ENCODE measurements around the gene GIMD1.

DNA sequence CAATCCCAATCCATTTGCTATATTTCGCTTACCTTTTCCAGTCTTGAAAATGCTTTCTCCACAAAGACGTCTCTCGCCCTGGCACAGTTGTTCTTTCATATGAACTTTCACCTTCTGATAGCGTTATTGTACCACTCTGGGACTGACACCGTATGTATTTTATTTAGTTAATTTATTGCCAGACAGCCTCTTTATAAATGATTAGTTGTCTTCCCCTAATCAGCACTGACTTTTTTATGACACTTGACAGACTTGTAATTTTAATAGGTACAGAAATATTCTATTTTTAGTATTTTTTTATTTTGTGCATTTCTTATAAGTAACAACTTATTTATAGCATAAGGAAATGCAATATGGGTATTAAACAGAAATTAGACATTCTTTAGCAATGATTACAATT is at the start of gene GIMD1:
- TF ChIP-seq ESRRG (CRISPR knock-in tag; IDR thresholded peaks at IDR 0.05) (no peak), ARNTL (CRISPR knock-in tag; IDR thresholded peaks at IDR 0.05; ENCODE audit: borderline replicate concordance, low read depth) (no peak), RARB (CRISPR knock-in tag; IDR thresholded peaks at IDR 0.05) (no peak), ZNF70 (CRISPR knock-in tag; IDR thresholded peaks at IDR 0.05) (no peak), ISL1 (CRISPR knock-in tag; IDR thresholded peaks at IDR 0.05) (no peak)
- TF ChIP-seq, protein P1, sequence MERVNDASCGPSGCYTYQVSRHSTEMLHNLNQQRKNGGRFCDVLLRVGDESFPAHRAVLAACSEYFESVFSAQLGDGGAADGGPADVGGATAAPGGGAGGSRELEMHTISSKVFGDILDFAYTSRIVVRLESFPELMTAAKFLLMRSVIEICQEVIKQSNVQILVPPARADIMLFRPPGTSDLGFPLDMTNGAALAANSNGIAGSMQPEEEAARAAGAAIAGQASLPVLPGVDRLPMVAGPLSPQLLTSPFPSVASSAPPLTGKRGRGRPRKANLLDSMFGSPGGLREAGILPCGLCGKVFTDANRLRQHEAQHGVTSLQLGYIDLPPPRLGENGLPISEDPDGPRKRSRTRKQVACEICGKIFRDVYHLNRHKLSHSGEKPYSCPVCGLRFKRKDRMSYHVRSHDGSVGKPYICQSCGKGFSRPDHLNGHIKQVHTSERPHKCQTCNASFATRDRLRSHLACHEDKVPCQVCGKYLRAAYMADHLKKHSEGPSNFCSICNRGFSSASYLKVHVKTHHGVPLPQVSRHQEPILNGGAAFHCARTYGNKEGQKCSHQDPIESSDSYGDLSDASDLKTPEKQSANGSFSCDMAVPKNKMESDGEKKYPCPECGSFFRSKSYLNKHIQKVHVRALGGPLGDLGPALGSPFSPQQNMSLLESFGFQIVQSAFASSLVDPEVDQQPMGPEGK (CRISPR knock-in tag; IDR thresholded peaks at IDR 0.05; ENCODE audit: borderline replicate concordance), result no peak
- TF ChIP-seq, protein P2, sequence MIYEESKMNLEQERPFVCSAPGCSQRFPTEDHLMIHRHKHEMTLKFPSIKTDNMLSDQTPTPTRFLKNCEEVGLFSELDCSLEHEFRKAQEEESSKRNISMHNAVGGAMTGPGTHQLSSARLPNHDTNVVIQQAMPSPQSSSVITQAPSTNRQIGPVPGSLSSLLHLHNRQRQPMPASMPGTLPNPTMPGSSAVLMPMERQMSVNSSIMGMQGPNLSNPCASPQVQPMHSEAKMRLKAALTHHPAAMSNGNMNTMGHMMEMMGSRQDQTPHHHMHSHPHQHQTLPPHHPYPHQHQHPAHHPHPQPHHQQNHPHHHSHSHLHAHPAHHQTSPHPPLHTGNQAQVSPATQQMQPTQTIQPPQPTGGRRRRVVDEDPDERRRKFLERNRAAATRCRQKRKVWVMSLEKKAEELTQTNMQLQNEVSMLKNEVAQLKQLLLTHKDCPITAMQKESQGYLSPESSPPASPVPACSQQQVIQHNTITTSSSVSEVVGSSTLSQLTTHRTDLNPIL (CRISPR knock-in tag; IDR thresholded peaks at IDR 0.05; ENCODE audit: low read depth), result no peak
